ENCODE measurements around the gene RGS6.
A peak's percentile ranks its signal among the peaks of the same experiment; 100 is the strongest.

The RGS6 gene

DNA sequence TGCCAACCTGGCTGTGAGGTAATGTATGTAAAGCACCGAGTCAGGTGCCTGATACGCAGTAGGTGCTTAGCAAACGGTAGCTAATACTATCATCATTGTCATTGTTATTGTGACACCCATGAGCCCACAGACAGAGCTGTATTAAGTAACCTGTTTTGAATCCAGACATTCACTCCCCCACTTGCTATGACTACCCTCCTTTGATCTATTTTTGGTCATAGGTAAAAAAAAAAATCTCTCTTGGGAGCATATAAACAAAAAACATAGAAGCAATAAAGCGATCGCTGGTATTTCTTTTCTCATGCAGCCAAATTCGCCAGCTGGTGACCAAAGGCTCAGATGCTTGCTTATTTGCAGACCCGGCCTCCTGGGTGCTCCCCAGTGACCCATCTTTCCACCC is 631.4 kb downstream of the RGS6 start:
- DNase-seq = no peak

GRCh38 chr14:72565149-72565559 is 632.9 kb downstream of the RGS6 start:
- DNase-seq = no peak

DNA sequence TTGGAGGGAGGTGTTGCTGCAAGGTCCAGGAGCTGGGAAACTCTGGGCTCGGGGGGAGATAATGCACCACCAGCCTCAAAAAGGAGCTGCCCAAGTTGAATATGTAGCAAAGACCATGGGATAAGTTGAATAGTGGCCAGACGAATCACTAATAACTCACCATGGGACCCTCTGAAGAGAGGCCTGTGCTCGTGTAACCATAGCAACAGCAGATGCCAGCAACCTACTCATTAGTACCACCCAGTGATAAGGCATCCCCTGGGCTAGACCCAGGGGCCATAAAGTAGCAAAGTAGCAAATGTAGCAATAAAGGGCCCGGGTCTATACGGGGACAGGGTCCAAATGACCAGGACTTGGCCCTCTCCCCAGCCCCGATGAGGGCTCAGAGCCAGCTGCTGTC is 633.7 kb downstream of the RGS6 start:
- no peak for DNase-seq

DNA sequence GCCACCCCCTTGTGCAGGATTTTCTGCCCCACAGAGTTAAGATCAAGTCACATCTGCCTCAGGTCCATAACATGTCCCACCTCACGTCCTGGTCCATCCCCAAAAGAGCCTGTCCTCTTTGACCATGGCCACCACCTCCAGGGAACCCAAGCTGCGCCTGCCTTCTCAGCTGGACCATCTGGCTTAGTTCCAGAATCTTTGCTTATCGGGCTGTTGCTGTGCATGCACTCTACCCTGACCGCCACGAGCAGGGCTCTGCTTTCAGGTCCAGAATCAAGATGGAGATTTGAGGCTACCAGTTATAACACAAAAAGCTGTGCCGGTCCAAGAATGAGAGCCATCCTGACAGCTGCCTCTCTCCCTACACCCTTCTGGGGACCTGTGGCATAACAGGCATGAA is 635.0 kb downstream of the RGS6 start:
- DNase-seq = no peak

GRCh38 chr14:72568296-72568992 is 636.2 kb downstream of the RGS6 start:
- no peak for DNase-seq

GRCh38 chr14:72573725-72574417 is 641.6 kb downstream of the RGS6 start:
- no peak for DNase-seq

- DNase-seq = no peak
Measured at GRCh38 chr14:72574715-72575114, 642.5 kb downstream of the RGS6 start.

DNA sequence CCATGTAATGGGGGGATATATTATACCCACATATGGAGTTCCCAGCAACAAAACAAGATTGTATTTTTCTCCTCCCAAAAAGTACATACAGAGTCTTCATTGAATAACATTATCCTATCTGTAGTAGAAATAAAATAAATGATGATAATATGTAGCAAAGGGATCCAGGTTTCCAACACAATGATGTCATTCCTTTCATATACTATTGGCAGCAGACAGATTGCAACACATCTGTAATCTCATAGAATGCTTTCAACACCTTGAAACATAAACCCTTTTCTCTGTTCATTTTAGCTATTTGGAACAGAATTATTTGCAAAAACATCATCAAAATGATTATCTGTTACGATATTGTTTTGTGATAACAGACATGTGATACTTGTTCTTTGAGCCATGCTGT is 644.0 kb downstream of the RGS6 start:
- DNase-seq = no peak

DNA sequence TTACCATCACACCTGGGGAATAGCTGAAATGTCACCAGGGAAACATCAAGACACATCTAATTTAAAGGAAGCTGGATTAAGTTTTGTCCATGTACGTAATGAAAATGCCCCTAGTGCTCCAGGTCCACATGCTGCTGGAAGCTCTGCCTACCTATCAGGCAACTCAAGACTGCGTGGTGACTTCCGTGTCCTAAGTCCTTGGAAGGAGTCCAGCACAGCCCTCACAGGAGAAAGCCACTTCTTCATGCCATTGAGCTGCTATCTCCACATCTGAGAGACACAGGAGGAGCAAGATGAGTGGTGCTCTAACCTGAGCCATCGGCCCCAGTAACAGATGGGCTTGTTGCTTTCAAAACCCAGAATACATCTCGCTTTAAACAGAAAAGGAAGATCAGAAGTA is 645.3 kb downstream of the RGS6 start:
- DNase-seq = no peak

DNA sequence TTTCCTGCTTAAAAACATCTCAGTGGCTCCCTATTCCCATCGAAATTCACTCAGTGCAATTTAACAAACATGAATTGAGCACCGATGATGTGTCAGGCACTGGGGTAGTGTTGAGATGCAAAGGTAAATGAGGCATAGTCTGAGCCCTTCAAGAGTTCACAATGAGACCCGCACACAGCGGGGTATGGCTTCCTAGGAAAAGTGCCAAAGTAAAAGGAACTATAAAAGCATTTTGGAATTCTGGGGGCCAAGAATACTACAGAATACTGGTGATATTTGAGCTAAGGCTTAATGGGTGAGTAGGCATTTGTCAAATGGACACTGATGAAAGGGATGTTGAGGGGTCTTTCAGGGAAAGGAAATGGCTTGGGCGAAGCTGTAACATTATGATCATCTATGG is 646.3 kb downstream of the RGS6 start:
- DNase-seq = no peak

- DNase-seq = no peak
Measured at GRCh38 chr14:72582582-72582981, 650.4 kb downstream of the RGS6 start.

DNA sequence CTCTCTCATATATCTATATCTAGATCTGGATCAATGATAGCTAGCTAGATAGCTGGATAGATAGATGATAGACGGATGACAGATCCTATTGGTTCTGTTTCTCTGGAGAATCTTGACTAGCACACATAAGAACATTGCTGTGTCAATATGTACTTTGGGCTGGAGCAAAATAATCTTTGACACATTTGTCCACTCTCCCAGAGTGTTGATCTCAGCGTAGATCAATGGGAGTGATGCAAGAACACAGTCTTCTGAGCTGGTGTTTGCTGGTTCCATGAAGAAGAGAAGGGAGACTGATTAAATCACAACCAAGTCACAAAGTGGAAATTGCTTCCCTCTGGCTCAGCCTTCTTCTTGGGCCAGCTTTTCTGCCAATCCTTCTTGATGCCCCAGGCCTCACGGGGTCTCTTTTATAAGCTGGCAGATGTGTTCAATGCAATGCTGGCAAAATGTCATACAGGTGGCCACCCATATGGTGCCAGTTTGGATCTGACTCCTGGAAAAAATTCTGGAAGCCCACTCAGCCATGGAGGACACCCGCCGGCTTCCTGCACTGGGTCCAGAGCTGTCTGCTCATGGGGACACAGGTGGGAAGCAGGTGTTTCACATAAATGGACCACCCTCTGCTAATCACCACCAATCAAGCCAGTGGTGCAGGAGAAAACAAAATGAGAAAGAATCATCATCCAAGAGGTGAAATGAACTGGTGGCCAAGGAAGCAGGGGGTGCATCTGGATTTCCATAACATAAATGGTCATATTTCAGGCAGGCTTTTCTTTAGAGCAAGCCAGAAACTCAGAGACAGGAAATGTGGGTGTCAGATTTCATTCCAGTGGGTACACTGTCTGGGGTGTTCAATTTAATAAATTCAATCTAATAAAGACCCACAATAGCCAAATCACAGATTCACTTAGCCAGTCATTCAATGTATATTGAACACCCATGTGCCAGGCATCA is 651.4 kb downstream of the RGS6 start:
- DNase-seq = no peak

DNA sequence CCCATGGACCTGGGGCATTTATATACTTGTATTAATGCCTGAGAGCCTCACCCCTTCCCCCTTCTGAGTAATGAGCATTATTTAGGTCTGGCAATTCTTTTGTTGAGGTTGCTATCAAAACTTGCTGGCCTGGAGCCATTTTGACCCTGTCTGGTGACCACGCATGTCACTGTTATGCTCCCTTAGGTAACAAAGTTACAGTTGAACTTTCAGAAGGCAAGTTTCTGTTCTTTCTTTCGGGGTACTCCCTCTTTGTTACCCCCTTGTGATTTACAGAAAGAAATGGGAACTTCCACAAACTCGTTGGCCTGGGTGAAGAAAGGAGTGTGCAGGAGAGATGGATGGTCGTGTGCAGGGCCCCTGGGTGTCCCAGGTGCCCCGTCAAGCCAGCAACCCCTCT is 656.3 kb downstream of the RGS6 start:
- DNase-seq = no peak

DNA sequence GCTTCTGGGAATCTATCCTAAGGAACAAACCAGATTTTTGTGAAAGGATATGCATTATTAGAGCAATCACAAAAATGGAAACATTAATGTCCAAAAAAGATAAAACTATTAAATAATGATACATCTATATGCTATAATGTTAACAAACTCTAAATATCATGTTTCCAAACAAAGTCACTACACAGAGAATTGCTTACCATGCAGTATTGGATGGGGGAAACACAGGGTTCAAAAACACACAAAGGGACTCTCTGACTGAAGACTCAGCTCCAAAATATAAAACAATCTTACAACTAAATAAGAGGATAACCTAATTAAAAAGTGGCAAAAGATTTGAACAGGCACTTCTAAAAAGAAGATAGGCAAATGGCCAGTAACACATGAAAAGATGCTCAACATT is 657.4 kb downstream of the RGS6 start:
- no peak for DNase-seq

- DNase-seq = no peak
Measured at GRCh38 chr14:72590577-72590976, 658.3 kb downstream of the RGS6 start.

DNA sequence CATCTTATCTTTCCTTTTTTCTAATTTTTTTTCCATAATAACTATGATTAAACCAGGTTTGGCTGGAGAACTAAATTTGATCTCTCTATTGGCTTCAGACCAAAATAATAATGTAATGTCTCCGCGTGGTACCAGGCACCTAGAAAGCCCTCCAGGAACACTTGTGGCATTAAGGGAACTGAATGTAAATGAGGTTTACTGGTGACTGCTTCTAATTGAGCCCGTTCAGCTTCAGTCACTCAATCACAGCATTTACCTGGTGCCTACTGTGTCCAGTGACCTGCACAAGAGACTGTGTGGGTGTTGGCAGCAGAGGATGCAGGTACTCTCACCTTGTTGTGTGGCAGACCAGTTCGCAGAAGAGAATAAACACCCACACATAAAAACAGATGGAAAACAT is 659.2 kb downstream of the RGS6 start:
- peak; percentile 1 for DNase-seq

GRCh38 chr14:72594099-72594901 is 662.1 kb downstream of the RGS6 start:
- DNase-seq = no peak

- DNase-seq = no peak
Measured at GRCh38 chr14:72595152-72595862, 663.1 kb downstream of the RGS6 start.

DNA sequence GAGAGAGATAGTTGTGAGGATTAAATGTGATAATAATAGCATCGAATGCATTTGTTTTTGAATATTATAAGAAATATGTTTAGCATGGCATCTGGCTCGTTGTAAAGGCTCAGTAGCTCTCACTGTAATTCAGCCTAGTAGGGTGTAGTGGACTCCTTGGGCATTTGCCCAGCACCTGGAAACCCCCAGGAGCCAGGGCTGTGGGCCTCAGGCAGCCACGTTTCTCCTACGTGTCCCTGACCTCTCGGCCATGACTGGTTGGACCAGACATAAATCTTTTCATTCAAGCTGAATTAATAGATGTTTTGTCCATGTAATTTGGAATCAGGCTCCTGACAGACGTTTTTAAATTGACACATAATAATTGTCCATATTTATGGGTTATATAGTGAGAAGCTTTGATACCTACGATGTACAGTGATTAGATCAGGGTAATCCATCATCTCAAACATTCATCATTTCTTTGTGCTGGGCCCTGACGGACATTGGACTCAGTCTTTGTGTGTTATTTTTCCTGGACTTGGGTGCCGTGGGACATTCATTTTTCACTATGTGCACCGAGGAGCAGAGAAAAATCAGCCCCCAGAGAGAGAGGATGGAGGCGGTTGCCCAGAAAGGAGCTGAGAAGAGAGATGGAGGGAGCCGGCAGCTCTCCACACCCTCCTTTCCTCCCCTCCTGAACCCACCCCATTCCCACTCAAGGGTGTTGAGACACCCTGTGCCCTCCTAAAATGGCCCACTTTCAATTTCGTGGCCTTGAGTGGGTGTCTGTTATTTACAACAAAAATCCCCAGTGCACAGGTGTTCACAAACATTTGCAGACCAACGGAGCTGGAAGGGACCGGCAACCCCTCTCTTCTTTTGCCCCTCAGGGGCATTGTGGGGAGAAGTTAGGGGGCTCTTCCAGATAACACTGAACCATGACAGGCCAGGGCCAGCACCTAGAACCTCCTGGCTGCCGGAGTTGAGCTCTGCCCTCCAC is 665.3 kb downstream of the RGS6 start:
- DNase-seq = no peak

DNA sequence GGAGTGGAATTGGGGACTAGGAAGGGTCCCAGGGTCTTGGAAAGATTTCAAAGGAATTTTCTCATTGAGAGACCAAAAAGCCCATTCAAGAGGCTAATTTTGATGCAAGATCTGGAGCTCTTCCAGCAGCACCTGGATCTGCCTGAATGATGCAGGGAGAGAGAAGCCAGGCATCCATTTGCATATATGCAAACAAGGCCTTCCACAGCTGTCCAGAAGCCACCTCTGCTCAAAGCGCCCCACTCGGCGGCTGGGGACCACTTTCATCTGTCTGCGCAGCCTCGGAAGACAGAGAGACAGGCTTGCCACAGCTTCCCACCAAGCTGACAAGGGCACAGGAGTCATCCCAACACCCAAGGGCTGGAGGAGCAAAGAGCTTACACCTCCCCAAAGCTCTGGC is 666.1 kb downstream of the RGS6 start:
- no peak for DNase-seq
